ENCODE results near the gene CGA.

GRCh38 chr6:87082160-87082721 lies 12.7 kb downstream of the CGA start:
- no peak for TF ChIP-seq CTCF (IDR thresholded peaks at IDR 0.05; ENCODE audit: low read depth, low read length, poor library complexity, severe bottlenecking)
- no peak for TF ChIP-seq EZH2phosphoT487 (IDR thresholded peaks at IDR 0.05; ENCODE audit: borderline replicate concordance, low read length)
